Natural killer cell (primary cell): ENCODE data around the gene USP17L15. TPM values are rescaled to one million over a fixed set of nuclear protein-coding genes. Genes with fewer than 3 reads are reported as not detected.
"Not testable (repeated sequence)": the region's sequence is repeated elsewhere in the genome, so short reads cannot be mapped to it uniquely, and the experiment has no call there.

Experiments
- ATAC-seq, 3 donors: fragments of 150-1000 bp in 2 of 3; fragments of 200-7000 bp in 1 of 3; cut with Tn5 transposase; 1 replicate in 1 of 3; 2 replicates in 2 of 3; pipeline ENCODE4 v1.10.0; 2021; ENCODE audit warnings: mild to moderate bottlenecking in 2 of 3, moderate library complexity in 2 of 3
- DNase-seq, 2 donors: peaks; one replicate each; pipeline versions ENCODE4 v3.0.0 to v3.0.0-alpha.2; 2013 to 2021; ENCODE audit warnings: mixed read lengths in 1 of 2
- H3K27ac ChIP-seq: one replicate; pipeline ENCODE4 v1.5.1; 2013; ENCODE audit warnings: mild to moderate bottlenecking, low read length
- H3K27me3 ChIP-seq: one replicate; pipeline ENCODE4 v1.6.1; 2013; ENCODE audit warnings: low read length; ENCODE audit not compliant: control insufficient read depth, insufficient read depth
- H3K36me3 ChIP-seq: one replicate; pipeline ENCODE4 v1.6.1; 2013; ENCODE audit warnings: low read length; ENCODE audit not compliant: control insufficient read depth, insufficient read depth
- H3K4me1 ChIP-seq: one replicate; pipeline ENCODE4 v1.6.1; 2013; ENCODE audit warnings: low read length; ENCODE audit not compliant: control insufficient read depth, insufficient read depth
- H3K4me3 ChIP-seq: one replicate; pipeline ENCODE4 v1.5.1; 2013; ENCODE audit warnings: low read length
- H3K9me3 ChIP-seq: one replicate; pipeline ENCODE4 v1.6.1; 2013; ENCODE audit warnings: low read length; ENCODE audit not compliant: control insufficient read depth, insufficient read depth
- H3K27ac Mint-ChIP-seq, 2 donors: one replicate each; pipeline ENCODE4 v1.8.0; 2022; ENCODE audit warnings: mild to moderate bottlenecking in 2 of 2, mixed read lengths in 2 of 2, moderate library complexity in 1 of 2
- H3K27me3 Mint-ChIP-seq, 2 donors: one replicate each; pipeline ENCODE4 v1.8.0; 2022; ENCODE audit warnings: low read depth in 2 of 2, mixed read lengths in 2 of 2
- H3K36me3 Mint-ChIP-seq: one replicate; pipeline ENCODE4 v1.8.0; 2022; ENCODE audit warnings: mixed read lengths
- H3K4me1 Mint-ChIP-seq, 2 donors: one replicate each; pipeline ENCODE4 v1.8.0; 2022; ENCODE audit warnings: mixed read lengths in 2 of 2
- H3K4me3 Mint-ChIP-seq: one replicate; pipeline ENCODE4 v1.8.0; 2022; ENCODE audit warnings: mild to moderate bottlenecking, moderate library complexity, mixed read lengths
- H3K9me3 Mint-ChIP-seq, 2 donors: one replicate each; pipeline ENCODE4 v1.8.0; 2022; ENCODE audit warnings: mixed read lengths in 2 of 2
- WGBS: methylation state at CpG from one replicate; pipeline ENCODE4 v1.1.7; 2013; ENCODE audit warnings: missing lambda C conversion rate; ENCODE audit not compliant: insufficient coverage; 5-methylcytosine and 5-hydroxymethylcytosine counted together
- intact Hi-C: fragments of 100-400 bp; cut with micrococcal nuclease; formaldehyde crosslinking; loops from one replicate; pipeline ENCODE4 v1.14.2; 2022
- total RNA-seq, 4 donors: library from RNA; stranded (reverse); fragments of 120-200 nt in 1 of 4; gene quantifications; one replicate each; pipeline versions ENCODE4 v1.2.3 to v1.2.4, GENCODE V29; 2013 to 2022

The USP17L15 gene
- not detected for total RNA-seq
- not detected for total RNA-seq (2013)

GRCh38 chr4:9234085-9234484 is at the start of gene USP17L15:
USP17L15 (plus strand) TSS chr4:9234385; CDS start chr4:9234385, 0 bp downstream.
- DNase-seq, H3K27ac Mint-ChIP-seq, H3K27me3 Mint-ChIP-seq, H3K4me3 ChIP-seq, ATAC-seq, H3K4me1 Mint-ChIP-seq, H3K36me3 Mint-ChIP-seq, H3K27ac ChIP-seq, intact Hi-C loops, H3K4me3 Mint-ChIP-seq, H3K36me3 ChIP-seq, H3K9me3 ChIP-seq, H3K27me3 ChIP-seq, H3K9me3 Mint-ChIP-seq, H3K4me1 ChIP-seq: not testable (repeated sequence)
- WGBS, result no CpG with 5 or more reads among the region's 15 CpGs

DNA sequence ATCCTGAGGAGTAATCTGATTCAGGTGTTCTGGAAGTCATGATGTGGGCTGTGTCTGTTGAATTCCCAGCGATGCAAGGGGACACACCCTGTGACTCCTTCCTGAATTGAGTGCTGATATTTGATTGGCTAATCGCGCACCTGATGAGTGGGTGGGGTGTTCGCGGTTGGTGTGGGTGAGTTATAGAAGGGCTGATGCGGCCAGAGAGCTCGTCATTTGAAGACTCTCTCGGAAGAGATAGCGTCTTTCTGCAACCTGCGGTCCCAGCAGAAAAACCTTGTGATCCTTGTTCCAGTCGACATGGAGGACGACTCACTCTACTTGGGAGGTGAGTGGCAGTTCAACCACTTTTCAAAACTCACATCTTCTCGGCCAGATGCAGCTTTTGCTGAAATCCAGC is 23.8 kb upstream of the USP17L15 start, which contains the start of gene USP17L10:
TSS of gene USP17L10 (plus strand) at position 301 of the 400 bp plus-strand sequence. CDS start at position 301, 0 bp downstream.
- H3K36me3 Mint-ChIP-seq, H3K4me1 ChIP-seq, H3K27ac ChIP-seq, intact Hi-C loops, H3K9me3 ChIP-seq, H3K27me3 Mint-ChIP-seq, H3K4me3 Mint-ChIP-seq, H3K36me3 ChIP-seq, H3K4me1 Mint-ChIP-seq, H3K27ac Mint-ChIP-seq, H3K9me3 Mint-ChIP-seq, DNase-seq, H3K4me3 ChIP-seq, H3K27me3 ChIP-seq, ATAC-seq: not testable (repeated sequence)
- WGBS, result 93% methylated on average over 8 of the region's 13 CpGs

- H3K27me3 ChIP-seq, H3K9me3 Mint-ChIP-seq, H3K36me3 Mint-ChIP-seq, H3K27ac Mint-ChIP-seq, ATAC-seq, H3K27me3 Mint-ChIP-seq, H3K4me1 ChIP-seq, H3K4me1 Mint-ChIP-seq, H3K36me3 ChIP-seq, H3K27ac ChIP-seq, H3K4me3 Mint-ChIP-seq, intact Hi-C loops, H3K9me3 ChIP-seq, H3K4me3 ChIP-seq: not testable (repeated sequence)
- peak in 1 of 2 donors; percentile 14 for DNase-seq
- WGBS, result 85% methylated on average over 10 of the region's 14 CpGs
These were observed 19.5 kb upstream of the USP17L15 start for GRCh38 chr4:9214701-9215100.

DNA sequence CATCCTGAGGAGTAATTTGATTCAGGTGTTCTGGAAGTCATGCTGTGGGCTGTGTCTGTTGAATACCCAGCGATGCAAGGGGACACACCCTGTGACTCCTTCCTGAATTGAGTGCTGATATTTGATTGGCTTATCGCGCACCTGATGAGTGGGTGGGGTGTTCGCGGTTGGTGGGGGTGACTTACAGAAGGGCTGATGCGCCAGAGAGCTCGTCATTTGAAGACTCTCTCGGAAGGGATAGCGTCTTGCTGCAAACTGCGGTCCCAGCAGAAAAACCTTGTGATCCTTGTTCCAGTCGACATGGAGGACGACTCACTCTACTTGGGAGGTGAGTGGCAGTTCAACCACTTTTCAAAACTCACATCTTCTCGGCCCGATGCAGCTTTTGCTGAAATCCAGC is 19.1 kb upstream of the USP17L15 start, which contains the start of gene USP17L11:
TSS of gene USP17L11 (plus strand) at position 301 of the 400 bp plus-strand sequence. CDS start at position 301, 0 bp downstream.
- H3K4me1 Mint-ChIP-seq, DNase-seq, H3K27me3 ChIP-seq, H3K27me3 Mint-ChIP-seq, H3K27ac Mint-ChIP-seq, H3K4me3 Mint-ChIP-seq, H3K4me1 ChIP-seq, H3K4me3 ChIP-seq, H3K9me3 Mint-ChIP-seq, H3K36me3 ChIP-seq, ATAC-seq, H3K27ac ChIP-seq, H3K36me3 Mint-ChIP-seq, intact Hi-C loops, H3K9me3 ChIP-seq: not testable (repeated sequence)
- 88% methylated on average over 1 of the region's 14 CpGs for WGBS

GRCh38 chr4:9219852-9220251 is 14.3 kb upstream of the USP17L15 start, which contains the start of gene USP17L12:
USP17L12 (plus strand) TSS chr4:9220152; CDS start chr4:9220152, 0 bp downstream.
- no CpG with 5 or more reads among the region's 13 CpGs for WGBS

DNA sequence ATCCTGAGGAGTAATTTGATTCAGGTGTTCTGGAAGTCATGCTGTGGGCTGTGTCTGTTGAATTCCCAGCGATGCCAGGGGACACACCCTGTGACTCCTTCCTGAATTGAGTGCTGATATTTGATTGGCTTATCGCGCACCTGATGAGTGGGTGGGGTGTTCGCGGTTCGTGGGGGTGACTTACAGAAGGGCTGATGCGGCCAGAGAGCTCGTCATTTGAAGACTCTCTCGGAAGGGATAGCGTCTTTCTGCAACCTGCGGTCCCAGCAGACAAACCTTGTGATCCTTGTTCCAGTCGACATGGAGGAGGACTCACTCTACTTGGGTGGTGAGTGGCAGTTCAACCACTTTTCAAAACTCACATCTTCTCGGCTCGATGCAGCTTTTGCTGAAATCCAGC is 9.6 kb upstream of the USP17L15 start, which contains the start of gene USP17L13:
TSS of gene USP17L13 (plus strand) at position 301 of the 400 bp plus-strand sequence. CDS start at position 301, 0 bp downstream.
- ATAC-seq, H3K27me3 Mint-ChIP-seq, H3K4me3 Mint-ChIP-seq, H3K36me3 Mint-ChIP-seq, H3K36me3 ChIP-seq, H3K4me1 ChIP-seq, H3K27me3 ChIP-seq, H3K4me1 Mint-ChIP-seq, H3K27ac ChIP-seq, H3K9me3 Mint-ChIP-seq, intact Hi-C loops, H3K27ac Mint-ChIP-seq, H3K9me3 ChIP-seq, H3K4me3 ChIP-seq, DNase-seq: not testable (repeated sequence)
- WGBS, result no CpG with 5 or more reads among the region's 14 CpGs

More at GRCh38 chr4:9219852-9220251, 14.3 kb upstream of the USP17L15 start, which contains the start of gene USP17L12:
- H3K4me3 Mint-ChIP-seq, intact Hi-C loops, H3K4me1 ChIP-seq, H3K27me3 ChIP-seq, DNase-seq, H3K27ac ChIP-seq, H3K36me3 ChIP-seq, H3K27me3 Mint-ChIP-seq, ATAC-seq, H3K9me3 ChIP-seq, H3K9me3 Mint-ChIP-seq, H3K36me3 Mint-ChIP-seq, H3K27ac Mint-ChIP-seq, H3K4me1 Mint-ChIP-seq, H3K4me3 ChIP-seq: not testable (repeated sequence)

DNA sequence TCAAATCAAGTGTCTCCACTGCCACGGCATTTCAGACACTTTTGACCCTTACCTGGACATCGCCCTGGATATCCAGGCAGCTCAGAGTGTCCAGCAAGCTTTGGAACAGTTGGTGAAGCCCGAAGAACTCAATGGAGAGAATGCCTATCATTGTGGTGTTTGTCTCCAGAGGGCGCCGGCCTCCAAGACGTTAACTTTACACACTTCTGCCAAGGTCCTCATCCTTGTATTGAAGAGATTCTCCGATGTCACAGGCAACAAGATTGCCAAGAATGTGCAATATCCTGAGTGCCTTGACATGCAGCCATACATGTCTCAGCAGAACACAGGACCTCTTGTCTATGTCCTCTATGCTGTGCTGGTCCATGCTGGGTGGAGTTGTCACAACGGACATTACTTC is 3.9 kb upstream of the USP17L15 start:
- H3K4me1 ChIP-seq, H3K27ac ChIP-seq, H3K9me3 ChIP-seq, H3K4me1 Mint-ChIP-seq, H3K36me3 Mint-ChIP-seq, H3K9me3 Mint-ChIP-seq, H3K4me3 Mint-ChIP-seq, H3K27me3 ChIP-seq, H3K27me3 Mint-ChIP-seq, ATAC-seq, DNase-seq, H3K27ac Mint-ChIP-seq, H3K36me3 ChIP-seq, intact Hi-C loops, H3K4me3 ChIP-seq: not testable (repeated sequence)
- 98% methylated on average over 4 of the region's 8 CpGs for WGBS

DNA sequence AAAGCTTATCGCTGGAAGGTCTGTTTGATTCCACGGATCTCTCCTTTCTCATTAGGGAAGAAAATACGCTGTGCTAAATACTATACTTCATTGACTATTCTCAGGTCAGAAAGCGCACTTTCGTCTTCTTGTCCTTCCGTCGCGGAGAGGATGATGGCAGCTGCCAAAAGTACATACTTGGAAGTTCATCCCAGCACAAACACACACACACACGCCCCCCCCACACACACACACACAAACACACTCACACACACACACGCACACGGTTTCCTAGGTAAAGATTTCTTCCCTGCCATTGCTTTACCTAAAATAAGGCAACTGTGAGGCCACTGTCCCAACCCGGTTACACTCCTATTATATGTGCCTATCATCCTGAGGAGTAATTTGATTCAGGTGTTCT is 4.3 kb downstream of the USP17L15 start:
- ATAC-seq, H3K4me3 ChIP-seq, H3K36me3 ChIP-seq, H3K4me1 Mint-ChIP-seq, H3K27me3 Mint-ChIP-seq, intact Hi-C loops, H3K4me3 Mint-ChIP-seq, H3K36me3 Mint-ChIP-seq, H3K9me3 ChIP-seq, H3K27ac ChIP-seq, H3K4me1 ChIP-seq, H3K27ac Mint-ChIP-seq, H3K27me3 ChIP-seq, H3K9me3 Mint-ChIP-seq: not testable (repeated sequence)
- 82% methylated on average over 10 of the region's 12 CpGs for WGBS
- peak; percentile 0 to 11 for DNase-seq
